Stimulated activated CD8-positive, alpha-beta memory T cell treated with anti-CD3 and anti-CD28 coated beads, Interleukin-4, amount 100 ng/mL, for 4 hours (primary cell): ENCODE results near the gene SOHLH2.

ENCODE experiments used
- DNase-seq, 2 donors: peaks; one replicate each; pipeline ENCODE4 v3.0.0-alpha.2; 2020; ENCODE audit warnings: low read depth in 2 of 2, low spot score in 1 of 2

SOHLH2 gene

DNA sequence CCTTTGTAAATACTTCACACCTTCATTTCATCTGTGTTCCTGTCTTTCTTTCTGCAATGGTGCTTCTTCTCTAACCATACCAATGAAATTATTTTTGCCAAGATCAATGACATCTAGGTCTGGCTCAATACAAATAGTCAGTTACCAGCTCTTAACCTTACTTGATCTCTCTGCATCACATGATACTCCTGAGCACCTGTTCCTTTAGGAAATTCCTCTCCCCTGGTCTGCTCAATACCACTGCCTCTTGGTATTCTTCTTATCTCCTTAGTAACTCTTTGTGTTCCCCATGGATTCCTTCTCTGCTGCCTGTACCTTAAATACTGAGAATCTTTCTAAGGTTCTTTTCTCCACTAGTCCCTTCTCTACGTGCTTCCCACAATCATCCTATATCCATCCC is 25.9 kb downstream of the SOHLH2 start:
- no peak for DNase-seq

DNA sequence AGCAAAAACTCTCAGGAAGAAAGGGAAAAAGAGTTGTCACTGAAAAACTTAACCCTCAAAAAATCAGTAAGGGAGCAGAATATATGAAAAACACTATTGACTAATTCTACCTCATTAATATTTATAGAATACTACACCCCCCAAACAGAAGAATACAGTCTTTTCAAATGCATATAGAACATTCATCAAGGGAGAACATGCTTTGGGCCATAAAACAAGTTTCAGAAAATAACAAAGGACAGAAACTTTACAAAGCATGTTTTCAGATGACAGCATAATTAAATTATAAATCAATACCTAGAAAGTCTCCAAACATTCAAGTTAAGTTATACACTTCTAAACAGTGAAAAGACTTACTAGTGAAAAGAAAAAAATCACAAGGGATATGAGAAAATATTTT is 30.5 kb downstream of the SOHLH2 start:
- no peak for DNase-seq

DNA sequence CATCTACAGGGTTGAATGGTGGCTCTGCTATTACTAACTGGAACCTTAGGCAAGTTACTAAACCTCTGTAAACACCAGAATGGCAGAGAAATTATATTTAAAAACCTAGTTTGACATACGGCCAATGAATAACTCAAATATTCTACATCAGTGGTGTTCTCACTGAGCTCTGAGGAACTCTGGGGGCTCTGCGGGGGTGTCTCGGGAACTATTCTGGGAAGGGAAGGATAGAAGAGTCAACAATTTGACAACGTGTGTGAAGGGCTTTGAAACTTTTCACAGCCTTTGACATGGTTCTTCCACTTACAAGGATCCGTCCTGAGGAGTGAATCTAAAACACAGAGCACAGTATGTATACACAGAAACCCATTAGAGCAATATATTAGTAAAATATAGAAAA is 38.7 kb downstream of the SOHLH2 start:
- no peak for DNase-seq

DNA sequence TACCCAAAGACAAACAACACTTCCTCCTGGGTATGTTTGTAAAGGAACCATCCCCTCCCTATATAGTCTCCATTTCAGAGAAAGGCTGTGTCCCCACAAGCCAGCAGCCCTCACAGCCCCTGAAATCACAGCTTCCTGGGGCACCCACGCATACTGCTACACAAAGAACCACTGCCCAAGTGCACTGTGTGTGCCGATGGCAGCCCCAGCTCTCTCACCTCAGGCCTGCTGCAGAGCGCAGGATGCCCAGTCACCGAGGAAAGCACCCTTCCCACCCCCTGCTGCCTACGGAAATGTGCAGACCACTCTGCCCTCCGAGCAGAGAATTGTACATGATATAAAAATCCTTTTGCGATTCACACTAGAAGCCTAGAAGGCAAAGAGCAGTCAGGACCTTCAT is 39.4 kb downstream of the SOHLH2 start:
- DNase-seq = no peak

DNA sequence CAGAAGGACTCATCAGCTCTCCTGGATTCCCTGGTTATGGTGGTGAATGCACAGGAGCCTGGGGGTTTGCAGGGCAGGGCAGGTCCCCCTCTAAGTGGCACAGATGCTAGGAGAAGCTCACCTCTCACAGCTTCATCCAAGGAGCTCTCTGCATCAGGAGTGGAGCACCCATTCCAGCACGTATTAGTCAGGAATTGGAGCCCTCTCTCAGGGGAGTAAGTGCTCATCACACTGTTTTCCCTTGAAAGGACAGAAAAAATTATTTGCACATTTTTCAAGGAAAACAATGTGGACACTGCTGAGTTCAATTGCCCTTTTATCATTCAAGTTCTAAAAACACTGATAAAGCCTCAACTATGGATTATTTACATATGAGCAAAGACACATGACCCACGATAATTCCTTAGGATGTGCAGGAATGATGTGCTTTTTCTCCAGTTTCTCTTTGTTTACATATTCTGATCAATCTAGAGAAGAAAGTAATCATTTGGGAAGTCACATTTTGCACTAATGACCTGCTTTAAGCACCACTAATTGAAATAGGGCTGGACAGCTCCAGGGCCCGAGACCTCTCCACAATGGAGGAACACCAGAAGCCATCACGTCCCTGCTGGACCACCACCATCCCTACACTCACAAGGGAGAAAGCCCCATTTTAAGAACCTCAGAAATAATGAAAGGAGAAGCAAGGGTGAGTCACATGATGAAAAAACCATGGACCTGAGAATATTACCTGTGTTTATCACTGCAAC is 40.6 kb downstream of the SOHLH2 start:
- no peak for DNase-seq

DNA sequence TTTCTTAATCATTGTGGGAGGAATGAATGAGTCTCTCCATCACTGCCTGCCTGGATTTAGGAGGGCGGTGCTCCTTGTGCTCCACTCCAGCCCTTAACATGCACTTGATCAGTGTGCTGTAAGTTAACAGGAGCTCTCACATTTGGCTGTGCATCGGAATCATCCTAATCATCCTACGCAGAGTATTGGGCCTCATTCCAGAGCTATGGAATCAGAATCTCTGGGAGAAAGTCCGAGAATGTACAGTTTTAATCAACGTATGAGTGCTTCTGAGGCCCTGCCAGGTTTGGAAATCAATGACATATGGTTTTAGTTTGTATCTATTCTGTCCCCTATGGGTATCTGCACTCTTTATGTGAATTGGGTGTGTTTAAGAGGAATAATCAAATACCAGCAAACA is 48.3 kb downstream of the SOHLH2 start:
- DNase-seq = no peak

DNA sequence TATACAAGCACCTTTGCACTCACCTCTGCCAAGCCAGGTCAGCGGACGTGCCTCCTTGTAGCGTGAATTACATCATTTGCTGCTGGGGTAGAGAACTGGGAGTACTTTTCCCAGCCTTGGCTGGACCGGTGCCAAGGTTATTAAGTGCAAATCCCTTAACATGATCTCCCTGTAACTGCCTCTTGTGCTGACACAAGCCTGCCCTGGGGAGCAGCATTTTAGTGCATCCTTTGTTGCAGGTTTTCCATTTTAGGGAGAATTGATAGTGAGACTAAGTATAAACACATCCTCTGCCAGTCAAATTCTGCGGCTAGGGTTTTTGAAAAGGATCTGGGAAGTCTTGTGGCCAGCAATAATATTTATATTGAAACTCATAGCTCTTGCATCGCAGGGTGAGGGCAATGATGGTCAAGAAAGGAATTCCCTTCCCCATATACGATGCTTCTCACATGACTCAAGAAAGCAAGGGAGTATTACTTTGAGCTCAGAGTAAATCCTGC is 50.5 kb downstream of the SOHLH2 start:
- no peak for DNase-seq

DNA sequence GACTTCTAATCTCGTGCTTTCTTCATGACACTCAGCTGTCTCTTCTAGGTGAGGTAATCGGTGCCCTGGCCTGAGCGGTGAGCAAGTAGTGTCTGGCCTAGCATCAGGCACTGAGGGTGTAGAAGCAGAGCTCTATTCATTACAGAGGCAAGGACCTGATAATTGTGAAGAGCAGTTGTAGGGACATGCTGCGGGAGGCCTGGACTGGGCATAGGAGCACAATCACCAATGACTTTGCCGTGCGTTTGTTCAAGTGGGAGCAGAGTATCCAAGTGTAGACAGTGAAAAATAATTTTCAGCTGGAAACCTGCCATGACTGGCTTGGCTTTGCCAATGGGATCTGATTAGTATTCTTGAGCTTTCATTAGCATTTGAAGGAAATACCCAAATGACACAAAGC is 51.1 kb downstream of the SOHLH2 start:
- DNase-seq = no peak

DNA sequence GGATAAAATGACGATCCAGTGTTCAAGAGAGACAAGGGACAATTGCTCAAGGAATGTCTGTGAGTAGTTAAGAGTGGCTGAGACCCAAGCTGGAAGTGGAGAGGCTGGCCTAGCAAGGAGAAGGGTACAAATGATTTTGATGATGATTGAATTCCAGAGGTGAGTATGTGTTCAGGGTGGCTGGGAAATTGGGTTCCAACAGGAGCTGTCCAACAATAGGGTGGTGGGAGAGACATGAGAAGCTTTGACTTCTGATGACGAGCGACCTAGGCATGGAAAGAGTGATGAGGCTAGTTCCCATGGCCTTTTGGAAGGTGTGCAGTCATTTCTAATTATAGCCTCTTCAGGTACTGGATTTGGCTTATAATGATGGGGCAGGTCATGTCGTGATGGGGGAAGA is 54.1 kb downstream of the SOHLH2 start:
- DNase-seq = no peak

DNA sequence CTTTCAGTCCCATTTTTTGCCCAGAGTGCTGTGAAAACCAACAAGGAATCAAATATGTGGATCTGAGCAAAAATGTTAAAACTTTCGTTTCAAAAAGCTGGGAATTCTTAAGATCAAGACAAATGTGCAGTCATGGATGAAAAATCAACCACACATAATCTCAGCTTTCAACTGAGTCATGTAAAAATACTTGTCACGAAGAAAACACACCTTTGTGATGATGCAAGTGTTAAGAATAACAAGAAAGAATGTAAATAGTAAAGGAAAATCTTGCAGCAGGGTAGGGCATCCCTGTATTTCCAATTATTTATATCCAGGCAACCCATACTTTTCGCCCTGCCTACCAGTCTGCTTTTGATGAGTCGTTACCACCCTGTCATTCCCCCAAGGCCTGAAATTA is 55.7 kb downstream of the SOHLH2 start:
- no peak for DNase-seq

DNA sequence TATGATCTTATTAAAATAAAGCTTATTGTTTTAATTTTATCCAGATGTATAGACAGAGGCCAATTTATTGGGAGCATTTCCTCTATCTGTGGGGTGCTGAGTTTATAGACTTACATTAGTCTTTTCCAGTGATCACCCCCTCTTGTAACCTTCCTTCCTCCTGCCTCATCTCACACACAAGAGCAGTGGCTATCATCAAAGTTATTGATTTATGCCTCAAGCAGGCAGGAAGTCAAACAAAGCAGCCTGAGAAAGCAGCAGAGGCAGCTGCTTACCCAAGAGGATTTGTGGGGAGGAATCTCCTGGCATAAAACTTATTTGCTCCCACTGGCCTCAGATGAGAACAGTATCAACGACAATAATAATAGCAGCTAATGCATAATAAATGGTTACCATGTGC is 56.9 kb downstream of the SOHLH2 start:
- no peak for DNase-seq

DNA sequence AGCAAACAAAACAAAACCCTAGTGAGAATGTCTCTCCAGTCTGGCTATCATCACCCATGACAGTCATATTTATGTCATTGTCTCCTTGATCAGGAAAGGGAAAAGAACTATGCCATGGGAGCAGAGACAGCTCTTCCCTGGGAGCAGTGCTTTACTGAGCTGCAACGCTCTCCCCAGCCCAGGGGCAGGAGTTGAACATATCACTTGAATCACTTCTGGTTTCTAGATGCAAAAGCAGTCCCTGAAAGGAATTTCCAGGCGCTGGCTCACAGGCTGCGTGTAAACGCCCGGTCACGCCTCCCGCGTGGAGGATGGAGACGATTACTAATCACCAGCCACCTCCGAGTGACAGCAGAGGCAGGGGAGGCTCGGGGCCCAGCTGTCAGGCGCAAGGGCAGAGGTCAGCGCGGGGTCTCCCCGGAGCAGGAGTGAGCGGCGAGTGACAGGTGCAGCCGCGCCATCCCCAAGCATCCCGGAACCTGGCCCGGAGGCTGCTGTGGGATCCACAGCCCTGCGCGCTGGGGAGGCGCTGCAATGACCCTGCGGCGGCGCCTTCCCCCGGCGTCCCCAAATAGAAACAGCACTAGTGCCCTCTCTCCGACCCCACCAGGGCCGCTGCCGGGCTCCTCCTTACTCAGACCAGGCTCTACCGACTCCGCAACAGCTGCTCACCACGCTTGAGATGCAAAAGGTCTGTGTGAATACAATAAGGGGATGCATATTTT is 59.6 kb downstream of the SOHLH2 start:
- DNase-seq = no peak

DNA sequence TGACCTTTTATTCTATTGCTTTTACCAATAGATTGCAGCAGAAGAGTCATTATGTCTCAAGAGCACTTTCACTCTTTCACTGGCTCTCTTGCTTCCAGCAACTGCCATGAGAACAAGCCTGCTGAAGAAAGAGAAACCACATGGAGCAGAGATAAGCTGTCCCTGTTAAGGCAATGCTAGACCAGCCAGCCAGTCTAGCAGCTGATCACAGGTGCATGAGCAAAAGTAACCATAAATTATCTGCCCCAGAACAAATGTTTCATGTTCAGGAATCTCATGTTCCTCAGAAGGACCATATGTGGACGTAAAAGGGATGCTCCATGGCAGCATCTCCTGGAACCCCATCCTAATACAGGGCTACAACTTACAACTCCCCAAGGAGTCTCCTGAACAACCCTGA is 62.8 kb downstream of the SOHLH2 start:
- DNase-seq = no peak

DNA sequence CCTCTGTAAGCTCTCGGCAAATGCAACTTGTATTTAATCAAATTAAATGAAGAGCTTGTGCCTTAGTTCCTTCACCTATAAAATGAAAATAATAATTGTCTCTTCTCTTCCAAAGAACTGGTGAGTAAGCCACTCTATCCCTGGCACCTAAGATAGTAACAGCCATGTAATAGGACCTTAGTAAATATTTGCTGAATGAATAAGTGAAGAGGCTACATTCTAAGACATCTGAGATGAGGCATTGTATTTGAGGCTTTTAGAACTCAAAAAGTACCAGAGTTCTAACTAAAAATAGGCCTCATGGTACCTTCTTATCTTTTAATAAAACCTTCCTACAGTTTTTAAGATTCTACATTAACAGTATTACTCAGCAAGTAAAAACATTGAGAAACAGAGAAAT is 65.9 kb downstream of the SOHLH2 start:
- DNase-seq = no peak

DNA sequence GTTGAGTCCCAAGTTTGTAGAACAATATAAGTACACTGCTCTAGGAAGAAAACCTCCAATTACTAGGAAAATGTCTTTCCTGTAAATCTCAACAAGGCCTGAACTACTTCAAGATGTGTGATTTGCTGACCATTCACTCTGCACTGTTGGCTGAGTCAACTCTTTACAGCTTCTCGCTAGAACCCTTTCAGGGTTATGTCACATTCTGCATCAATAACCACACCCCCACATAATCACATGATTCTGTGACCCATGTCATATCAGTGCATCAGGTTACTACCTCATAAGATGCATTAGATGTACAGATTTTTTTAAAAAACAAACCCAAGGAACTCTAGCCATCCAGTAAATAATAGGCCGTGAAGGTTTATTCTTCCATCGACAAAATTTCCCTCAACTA is 67.0 kb downstream of the SOHLH2 start:
- DNase-seq = no peak

DNA sequence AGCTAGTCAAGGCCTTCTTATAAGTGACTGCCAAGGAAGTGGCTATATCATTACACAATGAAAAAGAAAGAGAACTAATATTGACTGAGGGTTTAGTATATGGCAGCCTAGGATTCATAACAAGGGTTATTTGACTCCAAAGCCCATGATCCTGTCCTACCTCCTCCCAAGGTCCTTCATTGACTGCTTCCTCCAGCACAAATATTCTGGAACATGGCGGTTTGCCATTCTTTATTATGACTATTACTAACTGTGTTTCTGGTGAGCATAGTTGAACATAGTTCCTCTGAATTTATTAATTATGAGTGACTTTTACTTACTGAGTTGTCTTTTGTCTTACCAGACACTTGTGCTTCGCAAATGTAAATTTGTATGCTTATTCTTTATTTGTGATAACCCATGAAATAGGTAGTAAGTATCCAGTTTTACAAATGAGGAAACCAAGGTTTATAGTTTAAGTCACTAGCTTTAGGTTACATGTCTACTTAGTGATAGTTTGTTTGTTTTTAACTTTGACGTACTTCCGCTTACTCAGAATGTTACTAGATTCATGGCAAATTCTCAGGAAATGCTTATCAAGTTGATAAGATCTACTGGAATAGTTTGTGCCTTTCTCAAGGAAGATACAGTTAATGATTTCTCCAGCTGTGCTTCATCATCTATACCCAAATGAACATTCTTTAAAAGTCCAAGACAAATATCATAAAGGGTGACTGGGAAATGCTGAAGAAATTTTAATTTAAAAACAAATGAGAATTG is 67.7 kb downstream of the SOHLH2 start:
- no peak for DNase-seq

DNA sequence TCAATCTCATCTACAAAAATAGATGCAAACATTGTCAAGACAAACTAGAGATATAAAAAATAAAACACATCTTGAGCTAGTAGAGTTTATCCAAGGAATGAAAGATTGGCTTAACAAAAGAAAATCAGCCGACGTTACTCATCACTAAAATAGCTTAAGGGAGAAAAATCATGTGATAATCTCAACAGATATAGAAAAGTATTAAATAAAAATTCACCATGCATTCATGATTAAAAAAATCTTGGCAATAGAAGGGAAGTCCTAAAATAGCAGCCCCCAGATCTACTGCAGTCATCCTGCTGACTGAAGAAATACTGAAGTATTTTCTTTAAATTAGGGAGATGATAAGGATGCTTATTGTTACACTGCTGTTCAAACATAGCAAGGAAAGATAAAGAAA is 70.6 kb downstream of the SOHLH2 start:
- no peak for DNase-seq

DNA sequence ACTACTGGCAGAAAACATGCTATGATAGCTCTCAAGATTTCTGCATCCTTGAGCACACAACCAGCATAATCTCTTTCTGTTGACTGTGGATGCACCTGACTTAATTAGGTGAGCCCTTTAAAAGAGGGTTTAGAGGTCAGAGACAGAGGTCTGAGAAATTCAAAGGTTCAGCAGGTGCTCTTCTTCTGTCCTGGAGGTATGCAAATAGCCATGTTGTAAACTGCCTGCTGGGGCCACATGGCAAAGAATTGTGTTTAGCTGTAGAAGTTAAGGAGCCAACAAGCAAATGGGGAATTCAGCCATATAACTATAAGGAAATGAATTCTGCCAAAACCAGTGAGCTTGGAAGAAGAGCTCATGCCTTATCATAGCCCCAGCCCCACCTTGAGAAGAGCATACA is 71.6 kb downstream of the SOHLH2 start:
- no peak for DNase-seq

DNA sequence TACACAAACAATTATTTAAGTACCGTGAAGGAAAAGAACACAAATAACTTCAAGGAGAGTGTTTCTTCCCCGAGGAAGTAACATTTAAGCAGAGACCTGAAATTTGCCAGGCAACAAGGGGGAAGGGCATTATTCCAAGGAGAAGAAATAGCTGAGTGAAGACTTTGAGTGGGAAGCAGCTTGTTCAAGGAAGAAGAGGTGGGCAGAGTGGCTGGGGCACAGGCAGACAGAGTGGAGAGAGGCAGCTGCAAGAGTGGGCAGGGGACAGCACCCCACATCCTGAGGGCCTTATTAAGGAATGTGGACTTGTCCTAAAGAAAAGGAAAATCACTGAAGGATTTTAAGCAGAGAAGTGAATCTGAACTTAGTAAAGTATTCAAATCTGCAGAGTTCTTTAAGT is 78.5 kb downstream of the SOHLH2 start:
- DNase-seq = no peak

DNA sequence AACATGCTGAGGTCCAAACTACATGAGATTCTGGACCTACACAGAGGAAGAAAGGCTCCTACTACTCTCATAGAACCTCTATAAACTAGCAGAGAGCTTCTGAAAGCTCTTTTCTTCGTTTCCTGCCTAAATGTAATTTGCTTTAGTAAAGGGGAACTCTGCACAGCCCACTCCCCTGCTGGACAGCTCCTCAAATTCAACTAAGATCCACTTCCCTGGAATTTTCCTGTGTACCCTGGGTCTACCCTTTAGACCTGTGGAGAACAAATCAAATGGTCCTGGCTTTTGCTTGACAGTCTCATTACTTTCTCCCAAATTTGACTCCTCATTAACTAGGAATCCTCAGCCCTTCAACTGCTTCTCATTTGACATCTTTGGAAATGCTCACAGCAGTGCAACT is 79.7 kb downstream of the SOHLH2 start:
- DNase-seq = no peak

DNA sequence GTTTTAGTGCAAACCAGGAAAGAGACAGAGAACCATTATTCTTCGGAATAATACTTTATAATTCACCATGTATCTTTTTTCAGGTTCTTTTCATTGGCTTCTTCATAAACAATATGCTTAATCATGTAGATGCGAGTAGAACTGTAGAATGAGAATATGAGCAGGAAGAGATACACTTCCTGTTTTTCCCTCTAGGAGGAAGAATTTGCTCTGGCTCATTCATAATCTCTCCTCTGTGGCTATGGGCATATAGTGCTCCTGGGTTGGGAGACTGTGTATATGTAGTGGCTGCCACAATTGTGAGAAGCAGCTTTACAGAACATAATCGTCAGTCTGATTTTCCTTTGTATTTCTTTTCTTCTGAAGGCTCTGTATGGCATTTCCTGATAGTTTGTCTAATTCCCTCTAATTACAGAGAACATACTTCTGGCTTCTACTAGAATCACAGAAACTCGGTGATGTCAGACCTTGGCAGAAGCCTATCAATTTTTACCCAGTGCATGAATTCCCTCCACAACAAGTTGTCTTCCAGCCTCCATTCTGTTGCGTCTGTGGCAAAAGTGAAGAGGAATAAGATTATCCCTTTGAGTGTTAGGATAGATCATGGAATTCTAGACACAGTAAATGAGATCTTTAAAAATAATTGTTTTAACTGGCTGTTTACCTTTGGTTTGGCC is 80.3 kb downstream of the SOHLH2 start:
- DNase-seq = no peak

DNA sequence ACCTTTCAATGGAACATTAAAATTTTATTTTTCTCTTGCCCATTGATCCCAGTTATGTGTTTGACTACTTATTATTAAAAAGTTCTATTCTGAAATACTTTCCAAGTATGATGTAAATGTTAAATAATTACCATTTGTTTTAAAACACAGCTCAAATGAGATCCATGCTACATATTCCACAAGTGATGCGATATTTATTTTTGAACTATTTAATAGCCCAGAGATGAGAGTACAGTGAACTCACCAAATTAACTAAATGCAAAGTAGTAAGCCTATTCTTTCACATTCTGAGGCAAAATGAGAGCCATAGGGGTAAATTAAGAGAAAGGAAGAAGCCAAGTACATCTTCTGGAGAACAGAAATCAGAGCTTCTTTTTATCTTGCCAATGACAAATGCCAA is 82.0 kb downstream of the SOHLH2 start:
- no peak for DNase-seq
